Islet of Langerhans (tissue), 1 donor: ENCODE results near the gene CCDC12.

Experiments used
- FAIRE-seq: peaks from one replicate; lab custom pipeline; 2011; peaks lifted over from hg19 to GRCh38; lab: Jason Lieb, UNC

The CCDC12 gene

GRCh38 chr3:47007482-47008233, 31.1 kb upstream of the CCDC12 start:
- no peak for FAIRE-seq

- FAIRE-seq: no peak
Observed at GRCh38 chr3:47007001-47007400, 30.5 kb upstream of the CCDC12 start.

- FAIRE-seq: no peak
Observed at GRCh38 chr3:47006145-47006651, 29.7 kb upstream of the CCDC12 start.

- FAIRE-seq: no peak
Observed at GRCh38 chr3:47005212-47006144, 28.9 kb upstream of the CCDC12 start.

- FAIRE-seq: no peak
Observed at GRCh38 chr3:47004369-47005211, 28.0 kb upstream of the CCDC12 start.

- FAIRE-seq: no peak
Observed at GRCh38 chr3:47003461-47004368, 27.2 kb upstream of the CCDC12 start.

- no peak for FAIRE-seq
Observed at GRCh38 chr3:47003056-47003410, 26.5 kb upstream of the CCDC12 start.

- no peak for FAIRE-seq
Observed at GRCh38 chr3:47002171-47003055, 25.9 kb upstream of the CCDC12 start.

- FAIRE-seq: no peak
Observed at GRCh38 chr3:47001731-47002170, 25.2 kb upstream of the CCDC12 start.

- FAIRE-seq: no peak
Observed at GRCh38 chr3:47000922-47001730, 24.6 kb upstream of the CCDC12 start.

GRCh38 chr3:47000198-47000815, 23.8 kb upstream of the CCDC12 start:
- no peak for FAIRE-seq

GRCh38 chr3:46999516-47000197, 23.1 kb upstream of the CCDC12 start:
- no peak for FAIRE-seq

- no peak for FAIRE-seq
Observed at GRCh38 chr3:46998852-46999515, 22.4 kb upstream of the CCDC12 start.

- no peak for FAIRE-seq
Observed at GRCh38 chr3:46998121-46998851, 21.7 kb upstream of the CCDC12 start.

- FAIRE-seq: no peak
Observed at GRCh38 chr3:46997453-46998091, 21.0 kb upstream of the CCDC12 start.

- FAIRE-seq: no peak
Observed at GRCh38 chr3:46996689-46997452, 20.3 kb upstream of the CCDC12 start.
